ENCODE data around the gene CACNA2D4.

The CACNA2D4 gene

GRCh38 chr12:1927751-1928351 lies 9.4 kb upstream of the CACNA2D4 start:
- no peak overlapping the region for H3K27ac ChIP-seq
- TF ChIP-seq ZFX (IDR thresholded peaks at IDR 0.05), result no peak
- TF ChIP-seq CTCF (conservative IDR thresholded peaks at IDR 0.05), result no peak

GRCh38 chr12:1927051-1927680 lies 8.7 kb upstream of the CACNA2D4 start:
- no peak for TF ChIP-seq ZFX (IDR thresholded peaks at IDR 0.05)
- no peak for TF ChIP-seq CTCF (conservative IDR thresholded peaks at IDR 0.05)
- H3K27ac ChIP-seq, result no peak overlapping the region

GRCh38 chr12:1926251-1926657 lies 7.8 kb upstream of the CACNA2D4 start:
- no peak overlapping the region for H3K27ac ChIP-seq
- no peak for TF ChIP-seq CTCF (conservative IDR thresholded peaks at IDR 0.05)
- no peak for TF ChIP-seq ZFX (IDR thresholded peaks at IDR 0.05)

GRCh38 chr12:1925684-1926006 lies 7.2 kb upstream of the CACNA2D4 start:
- no peak for TF ChIP-seq CTCF (conservative IDR thresholded peaks at IDR 0.05)
- no peak for TF ChIP-seq ZFX (IDR thresholded peaks at IDR 0.05)
- no peak overlapping the region for H3K27ac ChIP-seq

- TF ChIP-seq ZFX (IDR thresholded peaks at IDR 0.05) (no peak), CTCF (conservative IDR thresholded peaks at IDR 0.05) (no peak)
- H3K27ac ChIP-seq, result no peak overlapping the region
Observed at GRCh38 chr12:1924996-1925683, 6.7 kb upstream of the CACNA2D4 start.

- no peak for TF ChIP-seq CTCF (conservative IDR thresholded peaks at IDR 0.05)
- no peak for TF ChIP-seq ZFX (IDR thresholded peaks at IDR 0.05)
- H3K27ac ChIP-seq, result no peak overlapping the region
Observed at GRCh38 chr12:1922985-1923384, 4.5 kb upstream of the CACNA2D4 start.

GRCh38 chr12:1922075-1922709 lies 3.7 kb upstream of the CACNA2D4 start:
- TF ChIP-seq CTCF (conservative IDR thresholded peaks at IDR 0.05) (no peak), ZFX (IDR thresholded peaks at IDR 0.05) (no peak)
- no peak overlapping the region for H3K27ac ChIP-seq
